HK-2 (cell line): ENCODE results near the gene ADAMTSL5.

Experiments
- DNase-seq: peaks from one replicate; pipeline ENCODE4 v3.0.0-alpha.2; 2018; ENCODE audit not compliant: unreplicated experiment

The ADAMTSL5 gene

GRCh38 chr19:1466018-1466460 is 46.8 kb downstream of the ADAMTSL5 start:
- no peak for DNase-seq

- DNase-seq = no peak
These were observed 47.4 kb downstream of the ADAMTSL5 start for GRCh38 chr19:1465191-1466016.

GRCh38 chr19:1461862-1462261 is 51.0 kb downstream of the ADAMTSL5 start:
- no peak for DNase-seq

- no peak for DNase-seq
These were observed 52.5 kb downstream of the ADAMTSL5 start for GRCh38 chr19:1460033-1460995.

DNA sequence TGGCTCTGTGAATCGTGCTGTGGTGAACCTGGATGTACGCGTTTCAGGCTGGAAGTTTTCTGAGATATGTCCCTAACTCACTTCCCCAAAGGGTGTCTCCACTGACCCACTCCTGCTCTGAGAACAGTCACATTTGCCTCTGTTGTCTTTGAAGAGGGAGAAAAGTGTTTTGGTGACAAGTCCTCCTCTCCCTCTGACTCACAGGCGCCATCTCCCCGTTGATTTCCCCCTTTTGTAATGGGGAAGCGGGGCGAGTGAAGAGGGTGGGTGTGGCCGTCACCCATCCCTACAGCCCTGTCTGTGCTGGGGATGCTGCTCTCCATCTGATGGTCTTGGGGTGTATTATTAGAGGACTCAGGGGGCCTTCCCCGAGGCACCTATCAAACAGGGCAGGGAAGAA is 53.3 kb downstream of the ADAMTSL5 start:
- DNase-seq = no peak

DNA sequence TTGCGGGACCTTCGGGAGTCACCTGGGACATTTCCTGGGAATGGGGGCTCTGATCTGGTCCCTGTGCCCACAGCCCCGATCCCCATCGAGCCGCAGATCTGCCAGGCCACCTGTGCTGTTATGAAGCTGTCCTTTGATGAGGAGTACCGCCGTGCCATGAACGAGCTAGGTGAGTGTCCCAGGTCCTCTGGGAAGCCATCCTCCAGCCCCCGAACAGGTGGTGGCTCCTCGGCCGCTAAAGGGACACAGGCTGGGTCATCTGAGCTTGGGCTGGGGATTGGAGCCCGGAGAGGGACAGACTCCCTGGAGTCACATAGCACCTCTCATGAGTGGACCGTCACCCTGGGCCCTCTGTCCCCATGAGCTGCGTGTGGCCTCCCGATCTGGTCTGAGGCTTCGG is 54.9 kb downstream of the ADAMTSL5 start:
- DNase-seq = no peak

DNA sequence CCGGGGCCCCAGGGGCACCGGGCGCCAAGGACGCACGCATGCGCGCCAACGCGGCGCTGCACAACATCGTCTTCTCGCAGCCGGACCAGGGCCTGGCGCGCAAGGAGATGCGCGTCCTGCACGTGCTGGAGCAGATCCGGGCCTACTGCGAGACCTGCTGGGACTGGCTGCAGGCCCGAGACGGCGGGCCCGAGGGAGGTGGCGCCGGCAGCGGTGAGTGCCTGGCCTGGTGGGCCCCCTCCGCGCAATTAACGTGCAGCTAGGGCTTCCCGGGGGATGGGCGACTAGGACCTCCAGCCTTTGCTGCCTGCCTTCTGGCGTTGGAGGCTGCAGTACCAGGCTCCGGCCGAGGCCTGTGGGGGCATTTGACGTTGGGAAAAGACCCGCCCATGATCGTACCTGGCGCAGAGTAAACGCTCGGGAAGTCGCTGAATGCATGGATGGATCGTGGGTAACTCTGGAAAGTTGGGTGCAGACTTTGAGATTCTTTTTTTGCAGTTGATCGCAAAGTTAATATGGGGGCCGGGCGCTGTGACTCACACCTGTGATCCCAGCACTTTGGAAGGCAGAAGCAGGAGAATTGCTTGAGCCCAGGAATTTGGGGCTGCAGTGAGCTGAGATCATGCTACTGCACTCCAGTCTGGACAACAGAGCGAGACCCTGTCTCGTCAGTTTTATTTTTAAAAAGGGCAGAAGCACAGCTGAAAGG is 55.6 kb downstream of the ADAMTSL5 start:
- DNase-seq = no peak

GRCh38 chr19:1456121-1456900 is 56.5 kb downstream of the ADAMTSL5 start:
- no peak for DNase-seq

GRCh38 chr19:1455336-1456120 is 57.3 kb downstream of the ADAMTSL5 start:
- DNase-seq = peak; percentile 80
